Gastroesophageal sphincter (tissue), 4 donors: ENCODE measurements around the gene TSC22D3. TPM values are rescaled to one million over a fixed set of nuclear protein-coding genes. Genes with fewer than 3 reads are reported as not detected.

Experiments used
- ATAC-seq: fragments of 150-250 bp; one replicate; pipeline ENCODE4 v1.9.1; 2016; ENCODE audit warnings: mild to moderate bottlenecking, moderate library complexity
- H3K27ac ChIP-seq, 4 donors: fragments of 200-600 bp; sonication (generic) in 3 of 4; 1 replicate in 3 of 4; 2 replicates in 1 of 4; pipeline ENCODE4 v1.5.1; 2016 to 2019
- H3K27me3 ChIP-seq: fragments of 200-600 bp; sonication (generic); one replicate; pipeline ENCODE4 v1.5.1; 2019
- H3K36me3 ChIP-seq, 2 donors: fragments of 200-600 bp; sonication (generic); one replicate each; pipeline ENCODE4 v1.5.1; 2019; ENCODE audit warnings: control low read depth in 1 of 2
- H3K4me1 ChIP-seq, 3 donors: fragments of 200-600 bp; sonication (generic); 1 replicate in 2 of 3; 2 replicates in 1 of 3; pipeline ENCODE4 v1.5.1; 2016 to 2019; ENCODE audit warnings: control low read depth in 2 of 3
- H3K4me3 ChIP-seq, 2 donors: fragments of 200-600 bp; sonication (generic); one replicate each; pipeline ENCODE4 v1.5.1; 2019; ENCODE audit warnings: mild to moderate bottlenecking in 1 of 2, moderate library complexity in 1 of 2
- H3K9me3 ChIP-seq, 3 donors: fragments of 200-600 bp; sonication (generic); one replicate each; pipeline ENCODE4 v1.5.1; 2017 to 2019; ENCODE audit warnings: control low read depth in 2 of 3
- EP300 ChIP-seq: sonication (generic); formaldehyde crosslinking; IDR thresholded peaks from one replicate; pipeline ENCODE4 v1.6.1; 2017; ENCODE audit warnings: antibody characterized with exemption, mild to moderate bottlenecking
- POLR2A ChIP-seq, 2 donors: fragments of 450-650 bp; IDR thresholded peaks; one replicate each; pipeline ENCODE4 v1.6.1; 2017; ENCODE audit warnings: antibody characterized with exemption in 2 of 2, mild to moderate bottlenecking in 2 of 2, moderate library complexity in 1 of 2
- POLR2AphosphoS5 ChIP-seq: sonication (generic); formaldehyde crosslinking; IDR thresholded peaks from one replicate; pipeline ENCODE4 v1.6.1; 2017; ENCODE audit warnings: antibody characterized with exemption
- whole genome bisulfite sequencing, 2 donors: methylation state at CpG; one replicate each; pipeline ENCODE4 v1.1.5; 2018; ENCODE audit warnings: low coverage in 1 of 2; 5-methylcytosine and 5-hydroxymethylcytosine counted together
- total RNA-seq, 4 donors: library from RNA; depleted of rRNA; stranded (reverse); fragments of >200 nt; gene quantifications; one replicate each; pipeline ENCODE4 v1.1.0, GENCODE V29; 2016
- TF ChIP-seq, protein P1 (sequence below), 4 experiments: fragments of 200-600 bp in 2 of 4; fragments of 450-650 bp in 2 of 4; sonication (generic) in 1 of 4; IDR thresholded peaks; one replicate each; pipeline ENCODE4 v1.5.1; 2017 to 2019; ENCODE audit warnings: antibody characterized with exemption in 4 of 4, mild to moderate bottlenecking in 2 of 4, moderate library complexity in 2 of 4

Gene TSC22D3
- total RNA-seq, 4 donors from 2014 or later = 561 to 849 (median 691) TPM

DNA sequence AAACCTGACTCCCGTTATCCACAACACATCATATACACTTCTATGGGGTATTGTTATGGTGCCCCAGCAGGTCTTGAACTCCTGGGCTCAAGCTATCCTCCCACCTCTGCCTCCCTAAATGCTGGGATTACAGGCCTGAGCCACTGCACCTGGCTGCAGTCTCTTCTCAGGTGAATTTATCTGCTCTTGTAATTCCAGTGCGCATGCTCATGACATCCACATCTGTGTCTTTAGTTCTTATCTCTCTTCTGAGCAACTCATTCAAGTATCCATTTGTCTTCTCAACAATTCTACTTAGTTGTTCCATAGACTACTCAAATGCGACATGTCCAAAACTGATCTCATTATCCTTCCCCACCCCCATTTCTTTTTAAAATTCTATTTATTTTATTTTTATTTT, 29.6 kb upstream of the TSC22D3 start:
- no peak overlapping the region for H3K4me3 ChIP-seq
- ATAC-seq = no peak
- H3K27ac ChIP-seq = no peak overlapping the region
- 90 to 100% methylated on average over 2 to 3 of the region's 3 CpGs for WGBS, 2 donors
- no peaks in the 10 kb centered on the region for H3K9me3 ChIP-seq
- no peaks in the 10 kb centered on the region for H3K27me3 ChIP-seq
- no peaks in the 10 kb centered on the region for H3K36me3 ChIP-seq
- TF ChIP-seq POLR2A (IDR thresholded peaks at IDR 0.05) (no peak), POLR2AphosphoS5 (no peak), EP300 (no peak)
- TF ChIP-seq, protein P1, sequence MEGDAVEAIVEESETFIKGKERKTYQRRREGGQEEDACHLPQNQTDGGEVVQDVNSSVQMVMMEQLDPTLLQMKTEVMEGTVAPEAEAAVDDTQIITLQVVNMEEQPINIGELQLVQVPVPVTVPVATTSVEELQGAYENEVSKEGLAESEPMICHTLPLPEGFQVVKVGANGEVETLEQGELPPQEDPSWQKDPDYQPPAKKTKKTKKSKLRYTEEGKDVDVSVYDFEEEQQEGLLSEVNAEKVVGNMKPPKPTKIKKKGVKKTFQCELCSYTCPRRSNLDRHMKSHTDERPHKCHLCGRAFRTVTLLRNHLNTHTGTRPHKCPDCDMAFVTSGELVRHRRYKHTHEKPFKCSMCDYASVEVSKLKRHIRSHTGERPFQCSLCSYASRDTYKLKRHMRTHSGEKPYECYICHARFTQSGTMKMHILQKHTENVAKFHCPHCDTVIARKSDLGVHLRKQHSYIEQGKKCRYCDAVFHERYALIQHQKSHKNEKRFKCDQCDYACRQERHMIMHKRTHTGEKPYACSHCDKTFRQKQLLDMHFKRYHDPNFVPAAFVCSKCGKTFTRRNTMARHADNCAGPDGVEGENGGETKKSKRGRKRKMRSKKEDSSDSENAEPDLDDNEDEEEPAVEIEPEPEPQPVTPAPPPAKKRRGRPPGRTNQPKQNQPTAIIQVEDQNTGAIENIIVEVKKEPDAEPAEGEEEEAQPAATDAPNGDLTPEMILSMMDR (IDR thresholded peaks at IDR 0.05) = no peak
- H3K4me1 ChIP-seq = no peaks in the 10 kb centered on the region

DNA sequence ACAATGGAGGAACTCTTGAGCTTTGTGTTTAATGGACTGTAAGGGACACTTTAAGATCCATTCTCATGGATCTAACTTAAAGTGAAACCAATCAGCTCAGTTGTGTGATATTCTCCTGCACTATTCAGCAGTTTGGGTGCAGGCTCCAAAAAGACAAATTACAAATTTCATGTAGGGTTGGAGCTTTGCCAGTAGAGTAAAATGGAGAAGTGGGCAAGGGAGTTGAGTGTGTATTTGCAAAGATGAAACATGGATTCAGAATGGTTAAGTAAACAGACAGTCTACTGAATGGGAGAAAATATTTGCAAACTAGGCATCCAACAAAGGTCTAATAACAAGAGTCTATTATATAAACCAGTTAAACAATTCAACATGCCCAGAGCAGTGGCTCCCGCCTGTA, 28.8 kb upstream of the TSC22D3 start:
- TF ChIP-seq POLR2A (IDR thresholded peaks at IDR 0.05) (no peak), POLR2AphosphoS5 (no peak), EP300 (no peak)
- TF ChIP-seq, protein P1 (IDR thresholded peaks at IDR 0.05) = no peak
- no peak overlapping the region for H3K4me3 ChIP-seq
- no peak overlapping the region for H3K27ac ChIP-seq
- H3K9me3 ChIP-seq = no peaks in the 10 kb centered on the region
- ATAC-seq = no peak
- no peaks in the 10 kb centered on the region for H3K36me3 ChIP-seq
- WGBS, 2 donors = 60% methylated on average over 1 of the region's 1 CpG; no CpG with 5 or more reads in 1 of the 2 donors
- H3K27me3 ChIP-seq = no peaks in the 10 kb centered on the region
- no peaks in the 10 kb centered on the region for H3K4me1 ChIP-seq

DNA sequence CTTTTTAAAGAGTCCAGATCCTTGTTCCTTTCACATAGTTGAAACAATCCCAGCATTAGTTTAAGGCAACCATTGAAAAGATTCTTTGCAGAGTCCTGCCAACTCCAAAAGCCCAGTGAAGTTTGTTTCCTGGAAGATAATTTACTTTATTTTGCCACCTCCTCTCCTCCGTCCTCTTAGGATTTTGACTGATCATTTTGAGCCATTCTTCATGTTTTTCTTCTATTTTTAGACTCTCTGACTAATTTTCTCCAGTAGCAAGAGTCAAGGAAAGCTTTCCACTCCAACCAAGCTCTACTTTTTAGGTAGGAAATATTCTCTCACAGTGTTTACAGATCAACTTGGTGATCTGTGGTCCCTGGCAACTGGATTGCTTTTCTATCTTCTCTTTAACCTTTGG, 12.2 kb upstream of the TSC22D3 start:
- WGBS, 2 donors = 0% methylated on average over 1 of the region's 1 CpG
- no peaks in the 10 kb centered on the region for H3K27me3 ChIP-seq
- H3K27ac ChIP-seq = peak overlapping the region in 3 of 4 donors; percentile 41 to 64 (median 59)
- peak; percentile 41 for ATAC-seq
- no peak overlapping the region for H3K4me3 ChIP-seq
- no peaks in the 10 kb centered on the region for H3K9me3 ChIP-seq
- peaks cover 0 to 13% (median 0%) of the 10 kb centered on the region in 3 donors for H3K4me1 ChIP-seq
- TF ChIP-seq POLR2A (IDR thresholded peaks at IDR 0.05) (no peak), POLR2AphosphoS5 (peak; percentile 52)
- no peaks in the 10 kb centered on the region for H3K36me3 ChIP-seq

DNA sequence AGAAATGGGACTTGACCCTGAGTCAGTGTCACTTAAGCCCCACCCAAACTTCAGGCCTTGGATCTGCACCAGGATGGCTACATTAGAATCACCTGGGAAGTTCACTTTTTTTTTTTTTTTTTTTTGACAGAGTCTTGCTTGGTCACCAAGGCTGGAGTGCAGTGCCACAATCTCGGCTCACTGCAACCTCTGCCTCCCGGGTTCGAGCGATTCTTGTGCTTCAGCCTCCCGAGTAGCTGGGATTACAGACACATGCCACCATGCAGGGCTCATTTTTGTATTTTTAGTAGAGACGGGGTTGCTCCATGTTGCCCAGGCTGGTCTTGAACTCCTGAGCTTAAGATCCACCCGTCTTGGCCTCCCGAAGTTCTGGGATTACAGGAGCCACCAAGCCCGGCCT, 4.9 kb upstream of the TSC22D3 start:
- Histone ChIP-seq H3K4me3 (no peak overlapping the region), H3K9me3 (no peaks in the 10 kb centered on the region), H3K27me3 (no peaks in the 10 kb centered on the region), H3K27ac (no peak overlapping the region), H3K4me1 (peaks cover 0 to 11% (median 0%) of the 10 kb centered on the region in 3 donors), H3K36me3 (no peaks in the 10 kb centered on the region)
- WGBS, 2 donors = 92 to 93% methylated on average over 2 to 3 of the region's 9 CpGs
- no peak for TF ChIP-seq POLR2A (IDR thresholded peaks at IDR 0.05)
- TF ChIP-seq, protein P1 (IDR thresholded peaks at IDR 0.05) = no peak
- TF ChIP-seq EP300 = no peak
- TF ChIP-seq POLR2AphosphoS5 = no peak
- ATAC-seq = no peak

DNA sequence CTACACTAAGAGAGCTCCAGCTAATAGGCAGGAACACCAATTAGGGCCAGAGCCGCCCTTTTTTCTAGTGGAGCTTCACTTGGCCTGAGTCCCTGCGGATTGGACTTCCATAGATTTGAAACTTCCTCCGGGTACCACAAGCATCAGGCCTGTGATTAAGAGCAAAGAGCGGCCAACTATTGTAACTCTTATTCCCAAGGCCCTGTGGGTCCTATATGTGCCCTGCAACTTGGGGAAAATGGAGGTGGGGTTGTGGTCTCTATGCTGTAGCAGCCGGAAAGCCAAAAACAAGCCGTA, 1.9 kb upstream of the TSC22D3 start, which contains the start of gene NCBP2L:
Gene NCBP2L (plus strand): TSS at position 198 of the 297 bp plus-strand sequence. CDS start 16,488 bp downstream, outside the sequence.
- ATAC-seq = no peak
- TF ChIP-seq POLR2AphosphoS5 = no peak
- TF ChIP-seq POLR2A (IDR thresholded peaks at IDR 0.05) = no peak
- no peak for TF ChIP-seq EP300
- TF ChIP-seq, protein P1 (IDR thresholded peaks at IDR 0.05) = no peak
- no peaks in the 10 kb centered on the region for H3K36me3 ChIP-seq
- H3K4me3 ChIP-seq = peak within 1 kb of the TSS; percentile 41 to 66
- H3K27me3 ChIP-seq = no peaks in the 10 kb centered on the region
- H3K4me1 ChIP-seq = peaks cover 0 to 24% (median 0%) of the 10 kb centered on the region in 3 donors
- WGBS, 2 donors = 83 to 94% methylated on average over 2 to 5 of the region's 6 CpGs
- no peaks in the 10 kb centered on the region for H3K9me3 ChIP-seq
- H3K27ac ChIP-seq = peak within 1 kb of the TSS; percentile 76 to 89 (median 89)
